K562 (cell line): ENCODE measurements around the gene PTPN14. TPM values are rescaled to one million over a fixed set of nuclear protein-coding genes. Genes with fewer than 3 reads are reported as not detected.

Source experiments
- CEBPB ChIP-seq: fragments of 450-650 bp; IDR thresholded peaks from 2 replicates; pipeline ENCODE4 v1.6.1; 2016; ENCODE audit warnings: missing genetic modification characterization, missing compliant biosample characterization
- FOXJ3 ChIP-seq: sonication (generic); formaldehyde crosslinking; IDR thresholded peaks from 2 replicates; pipeline ENCODE4 v1.4.0; 2020; ENCODE audit warnings: mild to moderate bottlenecking, missing genetic modification reagents
- ZFP1 ChIP-seq: fragments of 450-650 bp; formaldehyde crosslinking; IDR thresholded peaks from 2 replicates; pipeline ENCODE4 v1.4.0; 2020; ENCODE audit warnings: mild to moderate bottlenecking, mixed read lengths
- ZNF232 ChIP-seq: sonication (generic); formaldehyde crosslinking; IDR thresholded peaks from 2 replicates; pipeline ENCODE4 v1.8.0; 2022; ENCODE audit warnings: mild to moderate bottlenecking, missing genetic modification reagents
- polyA plus RNA-seq, 8 experiments: library from polyadenylated mRNA; depleted of rRNA in 4 of 8; stranded (reverse) in 5 of 8; unstranded in 3 of 8; fragments of >200 nt; fragmentation: Nextera tagmentation in 2 of 8; fragmentation: Illumina TruSeq in 1 of 8; extraction: Ambion mirVana in 2 of 8; extraction: Trizol in 1 of 8; gene quantifications; 2 replicates each; pipeline versions ENCODE4 v1.2.1 to v1.2.3, GENCODE V29; 2011 to 2014; ENCODE audit warnings: inconsistent platforms in 1 of 8, missing spikeins in 1 of 8
- total RNA-seq, 7 experiments: library from RNA; depleted of rRNA in 6 of 7; stranded (reverse); fragments of >200 nt in 6 of 7; fragmentation: Illumina TruSeq in 2 of 7; extraction: Trizol in 2 of 7; gene quantifications; 2 replicates each; pipeline versions ENCODE4 v1.2.1 to v1.2.3, GENCODE V29; 2011 to 2021; ENCODE audit warnings: low replicate concordance in 1 of 7
- TF ChIP-seq, protein P1 (sequence below): fragments of 200-600 bp; sonication (generic); IDR thresholded peaks from one replicate; pipeline ENCODE4 v1.6.1; 2012; ENCODE audit warnings: mild to moderate bottlenecking, low read depth, low read length, inconsistent platforms
- TF ChIP-seq, protein P2 (sequence below): fragments of 250-450 bp; sonication (Bioruptor Pico); IDR thresholded peaks from 2 replicates; pipeline ENCODE4 v1.4.0; 2020; ENCODE audit warnings: mild to moderate bottlenecking, moderate library complexity

Gene PTPN14
- total and polyA plus RNA-seq, 9 of the 15 experiments (the other 6 are each of a cell fraction or from before 2014, with no cell fraction given) = 0.01 to 0.29 (median 0.04) TPM; not detected in 6

DNA sequence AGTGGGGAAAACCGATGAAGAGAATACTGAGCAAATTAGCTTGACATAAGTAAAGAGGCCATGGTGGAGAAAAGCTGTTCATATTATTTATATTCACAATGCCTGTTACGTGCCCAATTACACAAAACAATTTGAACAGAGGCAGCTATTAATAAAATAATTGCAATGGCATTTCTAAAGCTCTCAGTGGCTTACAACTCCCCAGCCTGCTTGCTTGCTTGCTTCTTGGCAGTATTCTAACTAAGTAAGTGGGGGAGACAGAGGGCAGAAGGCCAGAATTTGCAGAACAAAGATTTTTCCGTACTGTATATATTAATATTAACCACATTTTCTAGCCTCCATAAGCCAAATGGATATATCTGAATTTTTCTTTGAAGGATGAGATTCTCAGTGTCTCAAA, 12.9 kb downstream of the PTPN14 start (continued):
- TF ChIP-seq, protein P1, sequence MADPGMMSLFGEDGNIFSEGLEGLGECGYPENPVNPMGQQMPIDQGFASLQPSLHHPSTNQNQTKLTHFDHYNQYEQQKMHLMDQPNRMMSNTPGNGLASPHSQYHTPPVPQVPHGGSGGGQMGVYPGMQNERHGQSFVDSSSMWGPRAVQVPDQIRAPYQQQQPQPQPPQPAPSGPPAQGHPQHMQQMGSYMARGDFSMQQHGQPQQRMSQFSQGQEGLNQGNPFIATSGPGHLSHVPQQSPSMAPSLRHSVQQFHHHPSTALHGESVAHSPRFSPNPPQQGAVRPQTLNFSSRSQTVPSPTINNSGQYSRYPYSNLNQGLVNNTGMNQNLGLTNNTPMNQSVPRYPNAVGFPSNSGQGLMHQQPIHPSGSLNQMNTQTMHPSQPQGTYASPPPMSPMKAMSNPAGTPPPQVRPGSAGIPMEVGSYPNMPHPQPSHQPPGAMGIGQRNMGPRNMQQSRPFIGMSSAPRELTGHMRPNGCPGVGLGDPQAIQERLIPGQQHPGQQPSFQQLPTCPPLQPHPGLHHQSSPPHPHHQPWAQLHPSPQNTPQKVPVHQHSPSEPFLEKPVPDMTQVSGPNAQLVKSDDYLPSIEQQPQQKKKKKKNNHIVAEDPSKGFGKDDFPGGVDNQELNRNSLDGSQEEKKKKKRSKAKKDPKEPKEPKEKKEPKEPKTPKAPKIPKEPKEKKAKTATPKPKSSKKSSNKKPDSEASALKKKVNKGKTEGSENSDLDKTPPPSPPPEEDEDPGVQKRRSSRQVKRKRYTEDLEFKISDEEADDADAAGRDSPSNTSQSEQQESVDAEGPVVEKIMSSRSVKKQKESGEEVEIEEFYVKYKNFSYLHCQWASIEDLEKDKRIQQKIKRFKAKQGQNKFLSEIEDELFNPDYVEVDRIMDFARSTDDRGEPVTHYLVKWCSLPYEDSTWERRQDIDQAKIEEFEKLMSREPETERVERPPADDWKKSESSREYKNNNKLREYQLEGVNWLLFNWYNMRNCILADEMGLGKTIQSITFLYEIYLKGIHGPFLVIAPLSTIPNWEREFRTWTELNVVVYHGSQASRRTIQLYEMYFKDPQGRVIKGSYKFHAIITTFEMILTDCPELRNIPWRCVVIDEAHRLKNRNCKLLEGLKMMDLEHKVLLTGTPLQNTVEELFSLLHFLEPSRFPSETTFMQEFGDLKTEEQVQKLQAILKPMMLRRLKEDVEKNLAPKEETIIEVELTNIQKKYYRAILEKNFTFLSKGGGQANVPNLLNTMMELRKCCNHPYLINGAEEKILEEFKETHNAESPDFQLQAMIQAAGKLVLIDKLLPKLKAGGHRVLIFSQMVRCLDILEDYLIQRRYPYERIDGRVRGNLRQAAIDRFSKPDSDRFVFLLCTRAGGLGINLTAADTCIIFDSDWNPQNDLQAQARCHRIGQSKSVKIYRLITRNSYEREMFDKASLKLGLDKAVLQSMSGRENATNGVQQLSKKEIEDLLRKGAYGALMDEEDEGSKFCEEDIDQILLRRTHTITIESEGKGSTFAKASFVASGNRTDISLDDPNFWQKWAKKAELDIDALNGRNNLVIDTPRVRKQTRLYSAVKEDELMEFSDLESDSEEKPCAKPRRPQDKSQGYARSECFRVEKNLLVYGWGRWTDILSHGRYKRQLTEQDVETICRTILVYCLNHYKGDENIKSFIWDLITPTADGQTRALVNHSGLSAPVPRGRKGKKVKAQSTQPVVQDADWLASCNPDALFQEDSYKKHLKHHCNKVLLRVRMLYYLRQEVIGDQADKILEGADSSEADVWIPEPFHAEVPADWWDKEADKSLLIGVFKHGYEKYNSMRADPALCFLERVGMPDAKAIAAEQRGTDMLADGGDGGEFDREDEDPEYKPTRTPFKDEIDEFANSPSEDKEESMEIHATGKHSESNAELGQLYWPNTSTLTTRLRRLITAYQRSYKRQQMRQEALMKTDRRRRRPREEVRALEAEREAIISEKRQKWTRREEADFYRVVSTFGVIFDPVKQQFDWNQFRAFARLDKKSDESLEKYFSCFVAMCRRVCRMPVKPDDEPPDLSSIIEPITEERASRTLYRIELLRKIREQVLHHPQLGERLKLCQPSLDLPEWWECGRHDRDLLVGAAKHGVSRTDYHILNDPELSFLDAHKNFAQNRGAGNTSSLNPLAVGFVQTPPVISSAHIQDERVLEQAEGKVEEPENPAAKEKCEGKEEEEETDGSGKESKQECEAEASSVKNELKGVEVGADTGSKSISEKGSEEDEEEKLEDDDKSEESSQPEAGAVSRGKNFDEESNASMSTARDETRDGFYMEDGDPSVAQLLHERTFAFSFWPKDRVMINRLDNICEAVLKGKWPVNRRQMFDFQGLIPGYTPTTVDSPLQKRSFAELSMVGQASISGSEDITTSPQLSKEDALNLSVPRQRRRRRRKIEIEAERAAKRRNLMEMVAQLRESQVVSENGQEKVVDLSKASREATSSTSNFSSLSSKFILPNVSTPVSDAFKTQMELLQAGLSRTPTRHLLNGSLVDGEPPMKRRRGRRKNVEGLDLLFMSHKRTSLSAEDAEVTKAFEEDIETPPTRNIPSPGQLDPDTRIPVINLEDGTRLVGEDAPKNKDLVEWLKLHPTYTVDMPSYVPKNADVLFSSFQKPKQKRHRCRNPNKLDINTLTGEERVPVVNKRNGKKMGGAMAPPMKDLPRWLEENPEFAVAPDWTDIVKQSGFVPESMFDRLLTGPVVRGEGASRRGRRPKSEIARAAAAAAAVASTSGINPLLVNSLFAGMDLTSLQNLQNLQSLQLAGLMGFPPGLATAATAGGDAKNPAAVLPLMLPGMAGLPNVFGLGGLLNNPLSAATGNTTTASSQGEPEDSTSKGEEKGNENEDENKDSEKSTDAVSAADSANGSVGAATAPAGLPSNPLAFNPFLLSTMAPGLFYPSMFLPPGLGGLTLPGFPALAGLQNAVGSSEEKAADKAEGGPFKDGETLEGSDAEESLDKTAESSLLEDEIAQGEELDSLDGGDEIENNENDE = no peak
- TF ChIP-seq, protein P2, sequence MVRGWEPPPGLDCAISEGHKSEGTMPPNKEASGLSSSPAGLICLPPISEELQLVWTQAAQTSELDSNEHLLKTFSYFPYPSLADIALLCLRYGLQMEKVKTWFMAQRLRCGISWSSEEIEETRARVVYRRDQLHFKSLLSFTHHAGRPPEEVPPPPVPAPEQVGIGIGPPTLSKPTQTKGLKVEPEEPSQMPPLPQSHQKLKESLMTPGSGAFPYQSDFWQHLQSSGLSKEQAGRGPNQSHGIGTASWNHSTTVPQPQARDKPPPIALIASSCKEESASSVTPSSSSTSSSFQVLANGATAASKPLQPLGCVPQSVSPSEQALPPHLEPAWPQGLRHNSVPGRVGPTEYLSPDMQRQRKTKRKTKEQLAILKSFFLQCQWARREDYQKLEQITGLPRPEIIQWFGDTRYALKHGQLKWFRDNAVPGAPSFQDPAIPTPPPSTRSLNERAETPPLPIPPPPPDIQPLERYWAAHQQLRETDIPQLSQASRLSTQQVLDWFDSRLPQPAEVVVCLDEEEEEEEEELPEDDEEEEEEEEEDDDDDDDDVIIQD = no peak
- no peak for TF ChIP-seq CEBPB
- TF ChIP-seq FOXJ3 (CRISPR knock-in tag) = no peak
- no peak for TF ChIP-seq ZNF232
- no peak for TF ChIP-seq ZFP1 (CRISPR knock-in tag)
